GM12875 (cell line): Measurements from ENCODE around the gene ZNF398.

Source experiments
- H3K4me3 ChIP-seq: one replicate; pipeline ENCODE4 v1.5.1; 2011; ENCODE audit warnings: low read depth, low read length, control low read depth
- CTCF ChIP-seq: IDR thresholded peaks from 2 replicates; pipeline ENCODE4 v1.5.1; 2011; ENCODE audit warnings: low read depth, mild to moderate bottlenecking, control low read depth, inconsistent platforms, low read length, moderate library complexity, borderline replicate concordance; ENCODE audit not compliant: insufficient read depth

Gene ZNF398

GRCh38 chr7:149226840-149227494 is 79.7 kb downstream of the ZNF398 start:
- no peak for TF ChIP-seq CTCF
- H3K4me3 ChIP-seq, result no peak overlapping the region

- no peak overlapping the region for H3K4me3 ChIP-seq
- no peak for TF ChIP-seq CTCF
Measured at GRCh38 chr7:149228831-149229471, 81.7 kb downstream of the ZNF398 start.

- no peak overlapping the region for H3K4me3 ChIP-seq
- no peak for TF ChIP-seq CTCF
Measured at GRCh38 chr7:149229526-149229925, 82.3 kb downstream of the ZNF398 start.

GRCh38 chr7:149232362-149232761 is 85.1 kb downstream of the ZNF398 start:
- no peak overlapping the region for H3K4me3 ChIP-seq
- TF ChIP-seq CTCF, result no peak
